DND-41 (cell line): Measurements from ENCODE around the gene PBX4.

ENCODE experiments used
- EZH2 ChIP-seq: IDR thresholded peaks from 3 replicates; pipeline ENCODE4 v1.6.1; 2012; ENCODE audit warnings: borderline replicate concordance, low read depth, mild to moderate bottlenecking, moderate library complexity, low read length, inconsistent platforms; ENCODE audit not compliant: severe bottlenecking
- TF ChIP-seq, protein P1 (sequence below): IDR thresholded peaks from 2 replicates; pipeline ENCODE4 v1.5.1; 2012; ENCODE audit warnings: borderline replicate concordance, low read length, moderate library complexity, mild to moderate bottlenecking; ENCODE audit not compliant: poor library complexity, severe bottlenecking; ENCODE audit errors: extremely low read depth

DNA sequence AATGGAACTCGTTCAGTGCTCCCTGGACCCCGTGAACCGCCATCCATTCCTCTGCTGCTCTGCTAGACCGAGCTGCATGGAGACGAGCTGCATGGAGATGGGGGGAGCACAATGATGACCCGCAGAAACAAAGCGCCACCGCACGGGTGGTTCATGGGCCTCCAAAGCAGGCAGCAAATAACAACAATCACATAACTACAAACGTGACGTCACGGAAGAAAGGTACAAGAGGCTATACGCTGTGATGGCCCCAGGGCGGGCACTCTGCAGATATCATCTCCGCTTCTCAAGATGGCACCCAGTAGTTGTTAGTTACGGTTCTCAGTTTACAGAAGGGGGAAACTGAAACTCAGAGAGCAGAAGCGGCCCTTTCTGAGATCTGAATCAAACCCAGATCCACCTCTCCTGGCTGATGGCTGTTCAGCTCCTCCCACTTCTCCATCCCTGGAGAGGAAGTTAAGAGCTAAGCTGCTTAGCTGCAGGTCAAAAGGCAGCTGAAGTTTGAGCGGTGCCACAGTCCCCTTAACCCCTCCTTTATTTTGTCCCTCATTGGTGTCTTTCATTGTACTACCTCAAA, 43.3 kb upstream of the PBX4 start:
- TF ChIP-seq, protein P1, sequence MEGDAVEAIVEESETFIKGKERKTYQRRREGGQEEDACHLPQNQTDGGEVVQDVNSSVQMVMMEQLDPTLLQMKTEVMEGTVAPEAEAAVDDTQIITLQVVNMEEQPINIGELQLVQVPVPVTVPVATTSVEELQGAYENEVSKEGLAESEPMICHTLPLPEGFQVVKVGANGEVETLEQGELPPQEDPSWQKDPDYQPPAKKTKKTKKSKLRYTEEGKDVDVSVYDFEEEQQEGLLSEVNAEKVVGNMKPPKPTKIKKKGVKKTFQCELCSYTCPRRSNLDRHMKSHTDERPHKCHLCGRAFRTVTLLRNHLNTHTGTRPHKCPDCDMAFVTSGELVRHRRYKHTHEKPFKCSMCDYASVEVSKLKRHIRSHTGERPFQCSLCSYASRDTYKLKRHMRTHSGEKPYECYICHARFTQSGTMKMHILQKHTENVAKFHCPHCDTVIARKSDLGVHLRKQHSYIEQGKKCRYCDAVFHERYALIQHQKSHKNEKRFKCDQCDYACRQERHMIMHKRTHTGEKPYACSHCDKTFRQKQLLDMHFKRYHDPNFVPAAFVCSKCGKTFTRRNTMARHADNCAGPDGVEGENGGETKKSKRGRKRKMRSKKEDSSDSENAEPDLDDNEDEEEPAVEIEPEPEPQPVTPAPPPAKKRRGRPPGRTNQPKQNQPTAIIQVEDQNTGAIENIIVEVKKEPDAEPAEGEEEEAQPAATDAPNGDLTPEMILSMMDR = no peak
- TF ChIP-seq EZH2 = no peak
